ENCODE results near the gene ARHGEF26.
A peak's percentile ranks its signal among the peaks of the same experiment; 100 is the strongest.

Gene ARHGEF26

GRCh38 chr3:154210986-154211385 is 89.8 kb downstream of the ARHGEF26 start:
- DNase-seq (ENCODE audit: low read depth) = no peak

GRCh38 chr3:154214306-154214705 is 93.1 kb downstream of the ARHGEF26 start:
- no peak for DNase-seq (ENCODE audit: low read depth)

DNA sequence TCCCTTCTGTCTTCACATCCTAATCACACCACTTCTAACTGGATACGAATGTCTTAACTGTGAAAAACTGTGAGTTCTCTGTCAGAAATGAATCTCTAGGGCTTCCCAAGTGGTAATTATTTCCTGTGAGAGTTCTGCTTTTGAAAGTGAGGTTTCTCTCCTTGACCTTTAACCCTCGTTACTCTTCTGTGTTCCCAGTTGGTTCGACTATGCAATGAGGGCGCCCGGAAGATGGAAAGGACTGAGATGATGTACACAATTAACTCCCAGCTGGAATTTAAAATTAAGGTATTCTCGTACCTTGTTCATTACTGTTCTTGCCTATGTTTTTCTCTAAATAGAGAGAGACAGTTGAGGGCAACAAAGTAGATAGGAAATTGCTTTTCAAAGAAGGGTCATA is 96.5 kb downstream of the ARHGEF26 start:
- DNase-seq (ENCODE audit: low read depth) = no peak

GRCh38 chr3:154218728-154219127 is 97.5 kb downstream of the ARHGEF26 start:
- DNase-seq (ENCODE audit: low read depth) = no peak

GRCh38 chr3:154220462-154220861 is 99.3 kb downstream of the ARHGEF26 start:
- no peak for DNase-seq (ENCODE audit: low read depth)

- DNase-seq (ENCODE audit: low read depth) = no peak
Measured at GRCh38 chr3:154223519-154223918, 102.3 kb downstream of the ARHGEF26 start.

DNA sequence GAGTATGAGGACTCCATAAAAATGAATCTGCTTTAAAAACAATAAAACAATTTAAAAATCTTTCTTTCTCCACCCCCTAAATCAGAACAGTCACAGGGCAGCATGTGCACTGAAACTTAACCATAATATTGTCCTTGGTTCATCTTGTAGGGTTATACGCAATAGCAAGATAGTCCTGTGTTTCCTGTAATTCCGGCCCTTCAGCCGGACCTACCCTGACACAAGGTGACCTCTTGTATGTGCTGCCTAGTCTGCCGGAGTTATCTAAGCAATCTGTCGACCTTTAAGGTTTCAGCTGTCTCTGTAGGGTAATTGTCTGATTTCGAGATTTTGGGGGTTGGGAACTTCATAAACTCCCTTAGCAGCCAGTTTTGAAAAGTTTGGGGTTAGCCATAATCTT is 103.2 kb downstream of the ARHGEF26 start:
- no peak for DNase-seq (ENCODE audit: low read depth)

DNA sequence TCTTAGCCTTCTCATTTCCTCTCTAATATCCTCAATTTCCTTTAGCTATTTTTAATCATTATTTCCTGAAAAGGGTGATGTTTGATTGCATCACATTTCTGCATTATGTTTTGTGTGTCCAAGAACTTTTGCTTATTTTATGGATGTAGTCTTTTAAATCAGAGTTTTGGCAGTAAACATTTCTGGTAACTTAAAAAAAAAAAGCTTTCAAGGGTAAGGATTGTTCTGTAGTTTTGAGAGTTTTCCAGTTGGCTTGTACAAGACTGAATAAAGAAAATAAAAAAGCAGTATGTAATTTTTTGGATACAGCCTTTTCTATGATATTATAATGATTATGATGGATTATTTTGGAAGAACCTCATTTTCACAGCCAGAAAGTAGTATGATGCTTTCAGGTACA is 103.7 kb downstream of the ARHGEF26 start:
- DNase-seq (ENCODE audit: low read depth) = no peak

DNA sequence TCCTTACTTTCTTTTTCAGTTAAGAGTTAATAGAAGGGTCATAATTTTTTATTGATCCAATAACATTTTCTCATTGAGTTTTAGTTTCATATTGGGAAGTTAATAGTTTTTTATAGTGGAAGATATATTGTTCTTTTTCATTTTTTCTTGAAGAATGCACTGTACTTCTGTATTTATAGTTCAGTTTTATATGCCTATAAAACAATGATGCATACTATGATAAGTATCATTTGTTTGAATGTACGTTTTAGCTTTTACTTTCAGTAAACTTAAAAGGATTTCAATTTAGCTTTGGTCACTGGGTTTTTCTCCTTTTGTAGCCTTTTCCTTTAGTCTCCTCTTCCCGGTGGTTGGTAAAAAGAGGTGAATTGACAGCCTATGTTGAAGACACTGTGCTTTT is 104.3 kb downstream of the ARHGEF26 start:
- no peak for DNase-seq (ENCODE audit: low read depth)

- no peak for DNase-seq (ENCODE audit: low read depth)
Measured at GRCh38 chr3:154227531-154227930, 106.3 kb downstream of the ARHGEF26 start.

- no peak for DNase-seq (ENCODE audit: low read depth)
Measured at GRCh38 chr3:154228561-154229216, 107.5 kb downstream of the ARHGEF26 start.

DNA sequence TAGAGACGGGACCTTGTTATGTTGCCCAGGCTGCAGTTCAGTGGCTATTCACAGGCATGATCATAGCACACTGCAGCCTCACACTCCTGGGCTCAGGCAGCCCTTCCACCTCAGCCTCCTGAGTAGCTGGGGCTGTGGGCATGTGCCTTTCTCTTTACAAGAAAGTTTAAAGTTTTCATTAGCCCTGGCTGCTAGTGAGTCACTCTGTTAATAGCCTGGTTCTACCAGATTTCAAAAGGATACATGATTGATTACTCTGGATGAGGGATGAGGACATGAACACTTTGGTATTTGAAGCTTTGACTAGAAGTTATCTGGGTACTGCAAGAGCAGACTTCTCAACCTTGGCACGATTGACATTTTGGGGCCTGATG is 108.0 kb downstream of the ARHGEF26 start:
- no peak for DNase-seq (ENCODE audit: low read depth)

DNA sequence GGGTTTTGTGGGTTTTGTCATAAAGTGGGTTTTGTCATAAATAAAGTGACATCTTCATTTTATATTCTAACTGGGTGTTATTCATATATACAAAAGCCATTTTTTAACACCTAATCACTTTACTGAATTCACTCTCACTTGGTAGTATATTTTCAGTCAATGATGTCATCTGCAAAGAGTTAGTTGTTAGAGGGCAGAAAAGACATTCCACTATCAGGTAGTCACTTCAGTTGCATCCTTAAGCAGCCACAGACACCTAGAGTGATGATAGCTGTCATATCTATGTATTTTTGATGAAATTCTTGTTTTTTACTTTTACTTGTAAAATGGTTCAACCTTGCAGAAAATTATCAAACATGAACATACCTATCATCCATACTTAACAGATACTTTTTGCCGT is 114.1 kb downstream of the ARHGEF26 start:
- DNase-seq (ENCODE audit: low read depth) = no peak

GRCh38 chr3:154236331-154236730 is 115.1 kb downstream of the ARHGEF26 start:
- no peak for DNase-seq (ENCODE audit: low read depth)

DNA sequence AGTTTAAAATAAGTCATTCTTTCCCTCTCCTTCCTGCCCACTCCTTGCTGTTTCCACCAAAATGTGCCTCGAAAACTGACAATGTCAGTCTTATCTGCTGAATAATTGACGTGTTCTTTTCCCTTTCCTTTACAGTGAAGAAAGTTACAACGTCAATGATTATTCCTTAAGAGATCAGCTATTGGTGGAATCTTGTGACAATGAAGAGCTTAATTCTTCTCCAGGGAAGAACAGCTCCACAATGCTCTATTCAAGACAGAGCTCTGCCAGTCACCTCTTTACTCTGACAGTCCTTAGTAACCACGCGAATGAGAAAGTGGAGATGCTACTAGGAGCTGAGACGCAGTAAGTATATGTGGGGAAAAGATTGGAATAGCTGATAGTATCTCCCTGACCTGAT is 119.0 kb downstream of the ARHGEF26 start:
- DNase-seq (ENCODE audit: low read depth) = no peak

DNA sequence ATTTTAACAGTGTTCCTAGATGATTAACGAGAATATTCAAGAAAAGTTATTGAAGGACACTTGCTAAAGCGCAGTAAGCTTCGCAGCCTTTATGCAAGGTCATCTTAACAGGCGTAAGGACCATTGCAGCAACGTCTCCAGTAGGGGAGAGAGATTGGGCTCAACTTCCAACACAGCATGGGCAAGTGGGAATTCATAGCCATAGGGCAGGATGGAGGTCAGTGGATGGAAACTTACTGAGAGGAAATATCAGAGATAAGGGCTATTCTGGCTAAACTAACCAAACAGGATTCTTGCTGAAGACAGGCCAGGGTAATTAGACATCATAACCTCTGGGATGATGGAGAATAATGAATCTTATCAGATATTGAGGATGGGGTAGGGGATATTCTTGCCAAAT is 120.3 kb downstream of the ARHGEF26 start:
- DNase-seq (ENCODE audit: low read depth) = no peak

- DNase-seq (ENCODE audit: low read depth) = no peak
Measured at GRCh38 chr3:154242766-154243165, 121.6 kb downstream of the ARHGEF26 start.

DNA sequence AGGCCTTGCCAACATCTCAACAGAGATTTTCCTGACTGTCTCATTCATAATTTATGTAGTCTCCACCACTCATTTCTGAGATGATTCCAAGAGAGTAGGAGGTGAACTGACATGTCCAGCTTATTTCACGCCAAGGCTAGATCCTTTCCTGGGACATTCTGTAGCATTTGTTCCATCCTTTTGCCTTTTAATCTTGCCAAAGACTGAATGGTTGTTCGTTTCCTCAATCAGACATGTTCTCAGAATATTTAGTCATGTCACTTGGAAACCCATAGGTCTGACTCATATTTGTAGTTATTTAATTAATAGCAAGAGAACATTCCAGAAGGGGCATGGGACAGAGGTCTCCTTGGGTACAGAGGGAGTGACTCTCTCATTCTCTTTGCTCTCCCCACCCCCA is 122.2 kb downstream of the ARHGEF26 start:
- no peak for DNase-seq (ENCODE audit: low read depth)

DNA sequence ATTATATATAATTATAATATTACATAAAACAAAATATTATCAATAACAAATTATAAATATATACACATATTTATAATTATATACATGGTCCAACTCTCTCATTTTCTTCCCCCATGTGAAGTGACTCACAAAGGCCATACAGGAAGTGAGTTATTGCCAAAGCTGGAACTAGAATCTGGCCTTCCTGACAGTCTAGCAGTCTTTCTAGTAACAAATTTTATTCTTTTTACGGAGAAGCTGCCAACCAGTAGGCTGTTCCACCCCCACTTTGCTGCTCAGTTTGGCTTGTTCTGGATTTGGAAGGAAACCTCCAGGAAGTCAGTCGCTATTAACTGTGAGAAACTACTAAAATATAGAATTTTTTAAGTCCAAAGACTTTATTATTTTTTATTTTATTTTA is 123.5 kb downstream of the ARHGEF26 start:
- DNase-seq (ENCODE audit: low read depth) = no peak

DNA sequence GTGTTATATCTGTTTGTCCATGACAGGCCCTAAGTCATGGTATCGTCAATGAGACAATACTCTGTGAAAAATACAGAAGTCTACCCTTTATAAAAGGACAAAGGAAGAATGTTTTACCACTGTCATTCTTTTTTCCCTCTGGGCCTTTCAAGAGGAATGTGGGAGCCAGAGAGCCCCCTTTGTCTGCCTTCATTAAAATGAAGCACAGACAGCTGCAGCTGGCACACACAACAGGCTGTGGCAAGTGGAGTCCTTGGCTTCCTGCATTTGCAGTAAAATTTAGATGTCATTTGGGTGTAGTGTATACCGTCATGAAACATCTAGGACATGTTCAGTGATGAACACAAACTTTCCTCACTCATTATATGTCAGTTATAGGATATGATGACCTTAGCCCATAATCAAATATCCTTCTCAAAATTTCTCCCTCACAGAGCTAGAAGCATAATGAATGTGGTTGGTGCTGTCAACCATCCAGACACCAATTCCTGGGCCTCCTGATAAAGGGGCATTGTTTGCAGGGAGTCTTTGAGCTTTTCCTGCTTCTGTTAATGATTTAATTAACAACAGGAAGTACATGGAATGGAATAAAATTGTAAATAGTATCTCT is 126.7 kb downstream of the ARHGEF26 start:
- DNase-seq (ENCODE audit: low read depth) = no peak

- DNase-seq (ENCODE audit: low read depth) = no peak
Measured at GRCh38 chr3:154250291-154250690, 129.1 kb downstream of the ARHGEF26 start.

DNA sequence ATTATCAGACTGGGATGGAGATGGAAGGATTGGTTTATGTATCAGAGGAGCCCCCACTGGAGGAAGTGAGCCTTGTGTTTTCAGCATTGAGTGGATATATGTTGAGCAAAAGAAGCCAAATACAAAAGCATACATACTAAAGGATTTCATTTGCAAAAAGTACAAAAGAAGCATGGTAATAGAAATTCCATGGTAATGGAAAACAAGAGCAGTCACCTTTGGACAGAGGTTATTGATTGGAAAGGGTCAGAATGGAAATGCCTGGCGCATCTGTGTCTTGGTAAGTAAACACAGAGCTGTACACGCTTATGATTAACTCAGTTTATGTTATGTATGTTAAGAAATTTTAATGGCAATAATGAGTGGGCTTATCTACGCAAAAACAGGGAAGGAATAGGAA is 130.4 kb downstream of the ARHGEF26 start:
- no peak for DNase-seq (ENCODE audit: low read depth)

DNA sequence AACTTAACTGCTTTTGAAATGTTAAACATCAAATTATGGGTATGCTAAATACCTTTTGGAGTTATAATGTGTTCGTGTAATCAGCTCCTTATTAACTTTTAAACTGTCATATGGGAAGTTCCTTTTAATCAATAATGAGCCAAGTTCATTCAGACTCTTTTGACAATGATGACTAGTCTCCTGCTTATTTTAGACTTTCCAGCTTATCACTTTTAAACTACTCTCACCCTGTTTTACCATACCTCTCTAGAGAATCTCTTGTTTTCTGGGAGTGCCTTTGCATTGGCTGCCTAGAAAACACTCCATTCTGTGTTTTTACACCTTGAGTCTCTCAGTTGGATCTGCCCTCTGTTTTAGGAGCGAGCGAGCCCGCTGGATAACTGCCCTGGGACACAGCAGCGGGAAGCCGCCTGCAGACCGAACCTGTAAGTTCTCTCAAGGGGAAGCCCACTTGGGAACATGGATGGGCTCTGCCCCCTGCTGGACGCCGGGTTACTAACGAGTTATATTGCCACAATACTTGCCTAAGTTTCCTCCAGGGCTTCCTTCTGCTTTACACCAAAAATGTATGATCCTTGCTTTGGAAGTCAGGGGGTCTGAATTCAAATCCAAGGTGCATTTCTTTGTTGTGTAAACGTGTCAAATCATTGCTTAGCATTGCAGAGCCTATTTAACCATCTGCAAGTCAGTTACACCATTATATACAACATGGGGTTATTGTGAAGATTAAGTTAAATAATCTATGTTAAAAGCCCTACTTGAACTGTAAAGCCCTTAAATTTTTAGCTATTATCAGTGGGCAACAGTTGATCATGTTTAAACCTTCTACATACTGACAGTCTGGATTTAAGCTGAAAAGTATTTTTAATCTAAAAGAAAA is 131.8 kb downstream of the ARHGEF26 start:
- peak; percentile 37 for DNase-seq (ENCODE audit: low read depth)
